CD4-positive, CD25-positive, alpha-beta regulatory T cell (primary cell): ENCODE results near the gene HES7. TPM values are rescaled to one million over a fixed set of nuclear protein-coding genes. Genes with fewer than 3 reads are reported as not detected.

Experiments
- ATAC-seq, 2 donors: fragments of 150-1000 bp; cut with Tn5 transposase; one replicate each; pipeline ENCODE4 v1.10.0; 2021; ENCODE audit warnings: low read depth in 2 of 2, moderate number of reproducible peaks in 2 of 2, moderate library complexity in 1 of 2
- DNase-seq, 3 donors: peaks; one replicate each; pipeline versions ENCODE4 v3.0.0 to v3.0.0-alpha.2; 2012 to 2022; ENCODE audit warnings: mixed read lengths in 1 of 3
- H3K27ac ChIP-seq: one replicate; pipeline ENCODE4 v1.7.0; 2013; ENCODE audit warnings: mild to moderate bottlenecking, low read length; ENCODE audit not compliant: insufficient read depth, poor library complexity, severe bottlenecking
- H3K27me3 ChIP-seq: one replicate; pipeline ENCODE4 v1.7.0; 2013; ENCODE audit warnings: low read length; ENCODE audit not compliant: control insufficient read depth, insufficient read depth
- H3K36me3 ChIP-seq: one replicate; pipeline ENCODE4 v1.7.0; 2013; ENCODE audit warnings: mild to moderate bottlenecking, low read length, moderate library complexity; ENCODE audit not compliant: control insufficient read depth, insufficient read depth
- H3K4me1 ChIP-seq: 2 replicates; pipeline ENCODE4 v1.7.0; 2013; ENCODE audit warnings: mild to moderate bottlenecking, low read length; ENCODE audit not compliant: insufficient read depth, control insufficient read depth, poor library complexity, severe bottlenecking
- H3K4me3 ChIP-seq: one replicate; pipeline ENCODE4 v1.7.0; 2013; ENCODE audit warnings: low read depth, mild to moderate bottlenecking, low read length, moderate library complexity
- H3K9me3 ChIP-seq, 2 experiments: 1 replicate in 1 of 2; 2 replicates in 1 of 2; pipeline ENCODE4 v1.7.0; 2013; ENCODE audit warnings: low read length in 2 of 2, mild to moderate bottlenecking in 1 of 2, moderate library complexity in 1 of 2; ENCODE audit not compliant: control insufficient read depth in 2 of 2
- H3K27ac Mint-ChIP-seq, 3 donors: one replicate each; pipeline ENCODE4 v1.8.0; 2020 to 2022; ENCODE audit warnings: mild to moderate bottlenecking in 3 of 3, mixed read lengths in 3 of 3, moderate library complexity in 2 of 3
- H3K27me3 Mint-ChIP-seq: one replicate; pipeline ENCODE4 v1.8.0; 2022; ENCODE audit warnings: mild to moderate bottlenecking, mixed read lengths
- H3K36me3 Mint-ChIP-seq: one replicate; pipeline ENCODE4 v1.8.0; 2020; ENCODE audit warnings: mixed read lengths
- H3K4me1 Mint-ChIP-seq, 4 donors: one replicate each; pipeline ENCODE4 v1.8.0; 2020 to 2022; ENCODE audit warnings: mixed read lengths in 4 of 4, mild to moderate bottlenecking in 1 of 4
- H3K4me3 Mint-ChIP-seq, 4 donors: one replicate each; pipeline ENCODE4 v1.8.0; 2020 to 2022; ENCODE audit warnings: mild to moderate bottlenecking in 4 of 4, mixed read lengths in 4 of 4, moderate library complexity in 3 of 4
- H3K9me3 Mint-ChIP-seq, 7 donors: one replicate each; pipeline ENCODE4 v1.8.0; 2020 to 2022; ENCODE audit warnings: mixed read lengths in 7 of 7, mild to moderate bottlenecking in 3 of 7, moderate library complexity in 2 of 7
- polyA plus RNA-seq, 4 donors: library from polyadenylated mRNA; unstranded; fragments of 300-500 nt; fragmentation: Illumina TruSeq; gene quantifications; one replicate each; pipeline ENCODE4 v1.2.3, GENCODE V29; 2021
- total RNA-seq: library from RNA; stranded (reverse); gene quantifications from one replicate; pipeline ENCODE4 v1.2.3, GENCODE V29; 2022

Gene HES7
- total and polyA plus RNA-seq, 5 donors from 2014 or later = not detected

GRCh38 chr17:8153525-8153956 lies 29.6 kb upstream of the HES7 start:
- H3K9me3 Mint-ChIP-seq = peaks cover 0 to 3% (median 0%) of the 10 kb centered on the region in 7 donors
- H3K9me3 ChIP-seq = no peaks in the 10 kb centered on the region
- H3K36me3 Mint-ChIP-seq = peaks cover 7% of the 10 kb centered on the region
- peaks cover 18% of the 10 kb centered on the region for H3K27me3 Mint-ChIP-seq
- H3K4me3 ChIP-seq = peak overlapping the region; percentile 68
- peaks cover 22% of the 10 kb centered on the region for H3K36me3 ChIP-seq
- peaks cover 8 to 48% (median 35%) of the 10 kb centered on the region in 4 donors for H3K4me1 Mint-ChIP-seq
- peak overlapping the region in 3 of 4 donors; percentile 92 to 97 (median 95) for H3K4me3 Mint-ChIP-seq
- peak overlapping the region in 1 of 3 donors; percentile 97 for H3K27ac Mint-ChIP-seq
- ATAC-seq = no peak
- H3K27me3 ChIP-seq = no peaks in the 10 kb centered on the region
- peaks cover 73% of the 10 kb centered on the region for H3K4me1 ChIP-seq
- H3K27ac ChIP-seq = peak overlapping the region; percentile 100
- peak in 1 of 3 donors; percentile 35 for DNase-seq

- H3K36me3 Mint-ChIP-seq = peaks cover 11% of the 10 kb centered on the region
- peaks cover 18% of the 10 kb centered on the region for H3K27me3 Mint-ChIP-seq
- Histone ChIP-seq H3K9me3 (no peaks in the 10 kb centered on the region), H3K4me3 (peak overlapping the region; percentile 68), H3K27ac (peak overlapping the region; percentile 100), H3K4me1 (peaks cover 68% of the 10 kb centered on the region), H3K36me3 (peaks cover 27% of the 10 kb centered on the region), H3K27me3 (no peaks in the 10 kb centered on the region)
- DNase-seq (no peak), ATAC-seq (no peak)
- H3K27ac Mint-ChIP-seq = peak overlapping the region in 1 of 3 donors; percentile 97
- H3K9me3 Mint-ChIP-seq = peaks cover 0 to 3% (median 0%) of the 10 kb centered on the region in 7 donors
- peak overlapping the region in 3 of 4 donors; percentile 92 to 97 (median 95) for H3K4me3 Mint-ChIP-seq
- H3K4me1 Mint-ChIP-seq = peaks cover 8 to 43% (median 33%) of the 10 kb centered on the region in 4 donors
Observed at GRCh38 chr17:8153031-8153451, 29.1 kb upstream of the HES7 start.

- Mint-ChIP-seq H3K27me3 (peaks cover 18% of the 10 kb centered on the region), H3K27ac (peak within 1 kb of the TSS in 1 of 3 donors; percentile 97), H3K9me3 (peaks cover 0 to 3% (median 0%) of the 10 kb centered on the region in 7 donors), H3K4me3 (peak within 1 kb of the TSS in 3 of 4 donors; percentile 92 to 97 (median 95)), H3K36me3 (peaks cover 14% of the 10 kb centered on the region), H3K4me1 (peaks cover 8 to 44% (median 33%) of the 10 kb centered on the region in 4 donors)
- peak; percentile 1 to 3 for ATAC-seq
- peak; percentile 72 to 91 (median 81) for DNase-seq
- Histone ChIP-seq H3K27ac (peak within 1 kb of the TSS; percentile 100), H3K27me3 (no peaks in the 10 kb centered on the region), H3K9me3 (no peaks in the 10 kb centered on the region), H3K36me3 (peaks cover 34% of the 10 kb centered on the region), H3K4me1 (peaks cover 68% of the 10 kb centered on the region), H3K4me3 (peak within 1 kb of the TSS; percentile 83)
Observed at GRCh38 chr17:8152112-8152775, 28.3 kb upstream of the HES7 start, which contains the start of gene PER1. Gene PER1 (minus strand): TSS chr17:8152404. CDS start chr17:8150706, 1,698 bp downstream.

DNA sequence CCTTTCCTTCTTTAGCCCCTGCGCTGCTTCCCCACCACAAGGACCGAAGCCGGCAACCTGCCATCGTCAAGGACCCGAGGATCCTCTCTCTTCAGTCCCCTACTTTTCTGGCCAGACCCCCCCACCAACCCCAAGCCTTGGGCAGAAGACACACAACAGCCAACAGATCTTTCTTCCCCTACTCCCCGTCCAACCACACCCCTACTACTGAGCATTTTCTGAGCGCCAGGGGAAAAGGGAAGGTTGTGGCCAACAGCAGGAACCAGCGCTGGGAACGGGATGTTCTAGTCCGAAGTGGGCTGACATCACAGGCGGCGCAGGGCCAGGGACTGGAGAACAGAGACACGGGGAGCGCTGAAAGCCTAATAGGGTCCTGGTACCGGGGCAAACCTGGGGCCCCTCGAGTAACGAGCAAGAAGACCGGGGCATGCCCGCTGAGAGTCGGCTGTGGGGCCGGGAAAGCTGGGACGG lies 27.8 kb upstream of the HES7 start:
- Mint-ChIP-seq H3K27me3 (peaks cover 18% of the 10 kb centered on the region), H3K27ac (peak overlapping the region in 1 of 3 donors; percentile 97), H3K36me3 (peaks cover 18% of the 10 kb centered on the region), H3K4me1 (peaks cover 8 to 44% (median 33%) of the 10 kb centered on the region in 4 donors), H3K4me3 (peak overlapping the region in 3 of 4 donors; percentile 92 to 97 (median 95)), H3K9me3 (peaks cover 0 to 3% (median 0%) of the 10 kb centered on the region in 7 donors)
- peak overlapping the region; percentile 83 for H3K4me3 ChIP-seq
- H3K4me1 ChIP-seq = peaks cover 62% of the 10 kb centered on the region
- H3K27me3 ChIP-seq = no peaks in the 10 kb centered on the region
- no peaks in the 10 kb centered on the region for H3K9me3 ChIP-seq
- peak overlapping the region; percentile 100 for H3K27ac ChIP-seq
- H3K36me3 ChIP-seq = peaks cover 39% of the 10 kb centered on the region
- DNase-seq (no peak), ATAC-seq (no peak)

DNA sequence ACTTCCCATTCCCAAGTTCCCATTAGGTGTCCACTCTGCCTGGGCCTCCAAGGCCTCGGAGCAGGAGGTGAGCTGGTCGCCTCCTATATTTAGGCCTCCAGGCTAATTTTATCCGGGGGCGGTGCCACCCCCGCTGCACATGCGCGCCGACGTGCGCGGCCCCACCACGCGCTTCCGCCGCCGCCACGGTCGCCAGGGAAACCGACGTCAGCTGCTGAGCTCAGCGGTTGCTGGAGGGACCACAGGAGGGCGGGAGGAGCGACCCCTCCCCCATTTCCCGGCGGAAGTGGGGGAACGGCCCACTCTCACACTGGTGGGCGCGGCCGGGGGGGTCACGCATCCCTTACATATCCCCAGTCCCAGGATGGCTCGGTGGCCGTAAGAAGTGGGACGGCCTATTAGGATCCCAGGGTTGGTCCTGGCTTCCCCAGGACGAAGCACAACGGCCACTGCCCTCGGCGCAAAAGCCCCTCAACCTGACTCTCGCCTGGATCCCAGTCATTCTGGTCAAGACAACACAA lies 27.3 kb upstream of the HES7 start:
- Histone ChIP-seq H3K27me3 (no peaks in the 10 kb centered on the region), H3K36me3 (peaks cover 44% of the 10 kb centered on the region), H3K9me3 (no peaks in the 10 kb centered on the region), H3K27ac (peak overlapping the region; percentile 100), H3K4me1 (peaks cover 62% of the 10 kb centered on the region), H3K4me3 (peak overlapping the region; percentile 83)
- peaks cover 0 to 3% (median 0%) of the 10 kb centered on the region in 7 donors for H3K9me3 Mint-ChIP-seq
- peaks cover 8 to 44% (median 33%) of the 10 kb centered on the region in 4 donors for H3K4me1 Mint-ChIP-seq
- peak; percentile 67 to 72 for ATAC-seq
- H3K27me3 Mint-ChIP-seq = peaks cover 18% of the 10 kb centered on the region
- peak; percentile 89 to 93 (median 91) for DNase-seq
- H3K4me3 Mint-ChIP-seq = peak overlapping the region in 3 of 4 donors; percentile 92 to 97 (median 95)
- H3K36me3 Mint-ChIP-seq = peaks cover 23% of the 10 kb centered on the region
- peak overlapping the region in 1 of 3 donors; percentile 97 for H3K27ac Mint-ChIP-seq

DNA sequence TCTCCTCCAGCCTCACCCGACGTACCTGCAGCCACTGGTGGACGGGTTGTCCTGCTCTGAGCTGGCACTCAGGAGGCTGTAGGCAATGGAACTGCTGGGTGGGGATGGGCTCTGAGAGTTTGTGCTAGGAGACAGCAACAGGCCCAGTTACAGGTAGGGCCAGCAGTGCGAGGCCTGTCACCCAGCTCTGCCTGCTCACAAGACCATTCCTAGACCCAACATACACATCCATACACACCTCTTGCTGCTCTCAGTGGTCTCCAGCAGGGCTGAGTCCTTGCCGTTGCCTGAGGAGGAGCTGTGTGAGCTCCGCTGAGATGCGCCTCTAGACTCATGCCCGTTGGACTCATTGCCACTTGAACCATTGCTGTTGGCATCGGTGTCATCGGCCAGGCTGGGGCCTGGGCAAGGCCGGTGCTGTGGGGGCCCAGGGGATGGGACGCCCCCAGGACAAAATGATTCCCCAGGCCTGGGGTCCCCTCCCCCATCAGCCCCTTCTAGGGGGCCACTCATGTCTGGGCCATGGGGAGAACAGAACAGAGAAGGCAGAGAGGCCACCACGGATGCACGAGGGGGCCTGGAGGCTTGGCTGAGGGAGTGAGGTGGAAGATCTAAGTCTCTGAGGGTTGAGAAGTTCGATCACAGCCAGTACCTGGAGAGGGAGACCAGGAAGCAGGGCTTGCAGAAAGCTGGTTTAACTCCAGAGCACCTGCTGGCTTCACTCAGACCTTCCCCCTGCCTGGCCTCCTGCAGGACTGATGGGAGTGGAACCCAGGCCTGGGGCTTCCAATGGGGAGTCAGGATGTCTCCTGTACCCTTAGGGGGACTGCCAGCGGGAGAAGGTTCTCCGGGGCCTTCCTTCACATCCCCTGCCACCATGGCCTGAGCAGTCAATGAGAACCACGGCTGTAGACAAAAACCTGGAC lies 26.6 kb upstream of the HES7 start:
- peaks cover 56% of the 10 kb centered on the region for H3K4me1 ChIP-seq
- peaks cover 24% of the 10 kb centered on the region for H3K36me3 Mint-ChIP-seq
- DNase-seq (no peak), ATAC-seq (no peak)
- H3K9me3 ChIP-seq = no peaks in the 10 kb centered on the region
- H3K27ac ChIP-seq = peak overlapping the region; percentile 100
- peaks cover 8 to 44% (median 32%) of the 10 kb centered on the region in 4 donors for H3K4me1 Mint-ChIP-seq
- peaks cover 0 to 3% (median 0%) of the 10 kb centered on the region in 7 donors for H3K9me3 Mint-ChIP-seq
- H3K36me3 ChIP-seq = peaks cover 51% of the 10 kb centered on the region
- H3K4me3 Mint-ChIP-seq = peak overlapping the region in 3 of 4 donors; percentile 92 to 97 (median 95)
- H3K27me3 Mint-ChIP-seq = peaks cover 18% of the 10 kb centered on the region
- H3K27ac Mint-ChIP-seq = no peak overlapping the region
- peak overlapping the region; percentile 83 for H3K4me3 ChIP-seq
- no peaks in the 10 kb centered on the region for H3K27me3 ChIP-seq
